NCI-H1105 treated with DMSO at 0.1 percent for 48 hours (cell line): ENCODE results near the gene UQCRHL.

ENCODE experiments used
- DNase-seq: peaks from one replicate; lab custom pipeline; 2025; lab: John Stamatoyannopoulos, UW

UQCRHL gene

DNA sequence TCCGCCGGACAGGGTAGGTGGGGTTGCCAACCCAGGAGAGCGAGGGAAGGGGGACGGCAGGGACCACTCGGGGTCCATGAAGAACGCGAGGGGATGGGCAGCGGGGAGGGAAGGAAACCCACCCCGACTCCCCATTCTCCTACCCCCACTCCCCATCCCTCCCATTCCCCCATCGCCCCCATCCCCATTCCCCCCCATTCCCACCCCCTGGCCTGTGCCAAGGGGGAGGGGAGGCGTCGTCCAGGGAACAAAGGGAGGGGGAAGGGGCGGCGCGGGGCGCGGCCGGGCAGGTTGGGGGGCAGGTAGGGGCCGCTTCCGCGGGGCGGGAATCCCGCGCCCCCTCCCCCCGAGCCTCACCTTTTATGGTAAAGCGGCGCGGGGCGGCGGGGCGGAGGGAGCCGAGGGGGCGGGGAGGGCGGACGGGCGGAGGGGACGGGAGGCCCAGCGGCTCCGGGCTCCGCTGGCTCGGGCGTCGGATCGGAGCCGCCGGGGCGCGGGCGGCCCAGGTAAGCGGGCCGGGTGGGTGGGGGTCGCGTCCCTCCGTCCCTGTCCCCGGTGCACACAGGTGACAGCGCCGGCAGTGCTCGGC lies 49.0 kb downstream of the UQCRHL start, which contains the start of gene FBLIM1:
Gene FBLIM1, plus strand, starts transcription at position 453 of the 589 bp plus-strand sequence. CDS start 6,189 bp downstream, outside the sequence.
- peak; percentile 17 for DNase-seq

DNA sequence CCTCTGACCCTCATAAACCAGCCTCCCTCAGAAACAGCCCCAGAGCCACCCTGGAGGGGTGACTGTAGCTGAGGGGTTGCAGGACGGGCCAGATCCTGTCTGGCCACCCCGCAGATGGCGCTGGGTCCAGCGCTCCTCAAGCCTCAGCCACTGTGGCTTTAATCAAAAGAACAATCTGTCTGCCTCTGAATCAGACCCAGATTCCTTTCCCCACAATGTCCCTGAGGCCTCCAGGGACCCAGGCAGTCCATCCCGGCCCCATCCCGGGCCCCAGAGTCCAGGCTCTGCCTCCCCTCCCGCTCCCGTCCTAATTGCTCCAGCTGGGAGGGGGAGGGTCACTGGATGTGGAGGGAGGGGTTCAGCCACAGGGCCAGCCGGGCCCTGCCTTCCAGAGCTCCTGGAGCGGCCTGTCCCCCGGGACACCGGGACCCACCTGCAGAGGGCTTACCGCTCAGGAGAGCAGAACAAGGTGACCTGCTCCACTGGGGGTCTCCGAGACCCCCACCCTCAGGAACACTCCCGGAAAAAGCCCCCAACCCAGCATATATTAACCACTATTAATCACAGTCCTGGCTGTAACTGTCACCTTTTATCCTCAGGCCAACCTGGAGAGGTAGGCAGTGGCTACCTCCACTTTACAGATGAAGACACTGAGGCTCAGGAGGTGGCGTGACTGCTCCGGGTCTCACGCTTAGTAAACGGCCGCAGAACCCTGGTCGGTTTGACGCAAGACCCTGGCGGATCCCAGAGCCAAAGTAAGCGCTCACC lies 49.7 kb downstream of the UQCRHL start:
- no peak for DNase-seq
